SJSA1 (cell line): ENCODE measurements around the gene ABLIM2. TPM values are rescaled to one million over a fixed set of nuclear protein-coding genes. Genes with fewer than 3 reads are reported as not detected.

ENCODE experiments used
- DNase-seq, 2 experiments: peaks; one replicate each; pipeline ENCODE4 v3.0.0-alpha.2; 2015 to 2020; ENCODE audit warnings: low spot score in 2 of 2, low read depth in 1 of 2
- H3K27ac ChIP-seq: fragments of 250-450 bp; sonication (Bioruptor Pico); 2 replicates; pipeline ENCODE4 v1.5.1; 2020; ENCODE audit warnings: mild to moderate bottlenecking, moderate library complexity
- H3K27me3 ChIP-seq: fragments of 250-450 bp; sonication (Bioruptor Pico); replicated peaks from 2 replicates; pipeline ENCODE4 v1.5.1; 2020; ENCODE audit warnings: mild to moderate bottlenecking, moderate library complexity
- H3K36me3 ChIP-seq: fragments of 250-450 bp; sonication (Bioruptor Pico); 2 replicates; pipeline ENCODE4 v1.5.1; 2020; ENCODE audit warnings: mild to moderate bottlenecking
- H3K4me1 ChIP-seq: fragments of 250-450 bp; sonication (Bioruptor Pico); replicated peaks from 2 replicates; pipeline ENCODE4 v1.6.1; 2021; ENCODE audit warnings: mild to moderate bottlenecking
- H3K4me3 ChIP-seq: fragments of 250-450 bp; sonication (Bioruptor Pico); 2 replicates; pipeline ENCODE4 v1.5.1; 2020; ENCODE audit warnings: mild to moderate bottlenecking
- H3K9me3 ChIP-seq: fragments of 250-450 bp; sonication (Bioruptor Pico); replicated peaks from 2 replicates; pipeline ENCODE4 v1.5.1; 2020; ENCODE audit warnings: mild to moderate bottlenecking
- total RNA-seq: library from RNA; depleted of rRNA; stranded (reverse); fragments of >200 nt; shearing (Covaris generic); gene quantifications from 2 replicates; pipeline ENCODE4 v1.2.3, GENCODE V29; 2014

ABLIM2 gene
- total RNA-seq, 1 experiment from 2014 or later: 0.13 TPM

DNA sequence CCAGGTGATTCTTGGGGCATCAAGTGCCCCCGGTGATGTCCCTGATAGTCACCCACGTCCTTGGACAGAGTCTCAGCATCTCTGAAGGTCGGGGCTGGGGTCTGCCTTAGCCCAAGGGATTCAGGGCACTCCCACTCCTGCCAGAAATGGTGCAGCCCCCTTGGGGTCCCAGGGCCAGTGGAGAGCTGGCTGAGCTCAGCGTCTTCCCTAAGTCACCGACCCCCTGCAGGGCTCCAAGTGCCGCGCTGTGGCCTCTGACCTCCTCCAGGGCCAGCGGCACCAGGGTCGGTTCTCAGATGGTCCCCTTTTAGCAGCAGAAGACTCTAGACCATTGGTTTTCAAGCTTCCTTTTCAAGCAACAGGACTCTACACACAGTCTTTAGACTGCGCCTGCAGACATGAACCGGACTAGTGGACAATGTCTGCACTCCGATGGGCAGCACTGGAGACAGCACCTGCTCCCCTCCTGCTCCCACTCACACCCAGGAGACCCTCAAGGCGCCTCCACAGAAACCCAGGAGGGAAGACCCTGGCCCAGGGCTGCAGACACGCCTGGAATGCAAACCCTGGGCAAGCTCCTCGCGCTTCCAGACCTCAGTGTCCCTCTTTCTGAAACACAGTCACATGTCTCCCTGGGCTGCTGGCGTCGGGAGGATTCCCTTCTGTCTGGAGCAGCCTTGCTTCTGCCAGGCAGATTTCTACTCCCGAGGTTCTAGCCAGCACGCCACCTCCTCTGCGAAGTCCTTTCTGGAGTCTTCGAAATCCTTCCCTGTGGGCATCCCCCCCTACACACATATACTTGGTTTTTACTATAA is 53.9 kb downstream of the ABLIM2 start:
- peaks cover 64% of the 10 kb centered on the region for H3K27me3 ChIP-seq
- H3K27ac ChIP-seq: no peak overlapping the region
- H3K4me3 ChIP-seq: no peak overlapping the region
- no peaks in the 10 kb centered on the region for H3K9me3 ChIP-seq
- no peaks in the 10 kb centered on the region for H3K4me1 ChIP-seq
- no peak for DNase-seq
- H3K36me3 ChIP-seq: no peaks in the 10 kb centered on the region

DNA sequence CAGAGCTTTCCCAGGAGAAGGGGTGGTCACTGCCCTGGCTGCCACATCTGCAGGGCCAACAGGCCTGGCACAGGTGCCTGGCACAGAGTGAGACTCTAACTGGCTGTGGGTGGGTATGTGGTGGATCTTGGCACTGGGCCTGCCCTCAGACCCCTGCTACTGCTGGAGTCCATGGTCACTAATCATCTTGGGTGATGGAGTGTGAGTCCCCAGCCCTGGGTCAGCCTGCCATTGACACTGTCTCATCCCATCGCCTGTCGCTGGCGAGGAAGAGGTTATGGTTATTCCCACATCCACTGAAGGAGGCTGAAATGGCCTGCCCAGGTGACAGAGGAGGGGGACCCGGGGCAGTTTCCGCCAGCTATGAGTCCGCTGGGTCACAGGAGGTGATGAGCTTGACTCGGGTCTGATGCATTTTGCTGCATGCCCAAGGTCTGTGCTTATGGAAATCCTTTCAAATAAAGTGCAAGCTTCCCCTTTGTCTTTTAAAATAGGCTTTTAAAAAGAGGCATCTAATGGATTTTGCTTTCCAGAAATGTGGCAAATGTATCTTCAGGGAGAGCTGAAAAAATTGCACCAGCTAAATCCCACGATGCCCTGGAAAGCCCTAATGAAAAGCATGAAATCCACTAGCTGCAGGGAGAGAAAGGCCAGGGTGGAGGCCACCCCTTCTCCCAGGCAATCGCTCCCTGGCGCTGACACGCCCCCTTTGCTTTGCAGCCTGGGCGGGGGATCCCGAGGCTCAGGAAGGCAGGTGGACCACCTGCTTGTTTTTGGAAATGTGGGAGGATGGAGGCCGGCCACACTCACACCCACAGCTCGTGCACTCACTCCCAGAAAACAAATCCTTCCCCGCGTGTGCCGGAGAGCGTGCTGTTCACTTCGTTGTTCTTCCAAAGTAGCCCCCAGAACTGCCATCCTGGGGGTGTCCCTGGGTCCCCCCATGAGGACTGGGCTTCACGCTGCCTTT is 54.9 kb downstream of the ABLIM2 start:
- Histone ChIP-seq H3K36me3 (no peaks in the 10 kb centered on the region), H3K27me3 (peaks cover 64% of the 10 kb centered on the region), H3K4me3 (no peak overlapping the region), H3K27ac (no peak overlapping the region), H3K9me3 (no peaks in the 10 kb centered on the region), H3K4me1 (no peaks in the 10 kb centered on the region)
- DNase-seq: no peak

DNA sequence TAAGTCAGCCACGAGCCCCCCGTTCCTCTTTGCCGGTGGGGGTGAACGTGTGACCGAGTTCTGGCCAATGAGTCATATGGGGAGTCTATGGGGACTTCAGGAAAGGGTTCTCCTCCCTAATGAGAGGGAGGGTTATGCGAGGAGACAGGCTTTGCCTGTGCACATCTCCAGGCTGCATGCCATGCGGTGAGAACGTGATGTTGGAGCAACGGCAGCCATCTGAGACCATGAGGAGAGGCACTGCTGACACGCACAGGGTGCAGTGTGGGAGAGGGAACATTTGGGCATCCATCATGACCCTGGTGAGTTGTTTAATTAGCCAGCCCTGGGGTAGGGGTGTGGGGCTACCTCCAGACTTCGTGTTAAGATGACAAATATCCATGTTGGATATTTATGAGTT is 55.8 kb downstream of the ABLIM2 start:
- Histone ChIP-seq H3K4me1 (no peaks in the 10 kb centered on the region), H3K27ac (no peak overlapping the region), H3K9me3 (no peaks in the 10 kb centered on the region), H3K36me3 (no peaks in the 10 kb centered on the region), H3K27me3 (peaks cover 58% of the 10 kb centered on the region), H3K4me3 (no peak overlapping the region)
- no peak for DNase-seq

DNA sequence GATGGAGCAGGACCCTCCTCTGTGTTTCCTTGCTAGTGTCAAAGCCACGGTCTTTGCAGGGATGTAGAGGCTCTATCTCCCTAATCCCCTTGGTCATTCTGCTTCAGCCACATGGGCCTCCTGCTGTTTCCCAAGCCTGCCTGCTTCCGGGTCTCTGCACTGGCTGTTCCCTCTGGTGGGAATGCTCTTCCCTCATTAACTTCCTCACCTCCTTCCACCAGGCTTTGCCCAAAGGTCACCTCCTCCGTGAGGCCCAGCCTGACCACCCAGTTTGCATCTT is 56.6 kb downstream of the ABLIM2 start:
- Histone ChIP-seq H3K4me1 (no peaks in the 10 kb centered on the region), H3K27ac (no peak overlapping the region), H3K36me3 (no peaks in the 10 kb centered on the region), H3K4me3 (no peak overlapping the region), H3K27me3 (peaks cover 50% of the 10 kb centered on the region), H3K9me3 (no peaks in the 10 kb centered on the region)
- DNase-seq: no peak

DNA sequence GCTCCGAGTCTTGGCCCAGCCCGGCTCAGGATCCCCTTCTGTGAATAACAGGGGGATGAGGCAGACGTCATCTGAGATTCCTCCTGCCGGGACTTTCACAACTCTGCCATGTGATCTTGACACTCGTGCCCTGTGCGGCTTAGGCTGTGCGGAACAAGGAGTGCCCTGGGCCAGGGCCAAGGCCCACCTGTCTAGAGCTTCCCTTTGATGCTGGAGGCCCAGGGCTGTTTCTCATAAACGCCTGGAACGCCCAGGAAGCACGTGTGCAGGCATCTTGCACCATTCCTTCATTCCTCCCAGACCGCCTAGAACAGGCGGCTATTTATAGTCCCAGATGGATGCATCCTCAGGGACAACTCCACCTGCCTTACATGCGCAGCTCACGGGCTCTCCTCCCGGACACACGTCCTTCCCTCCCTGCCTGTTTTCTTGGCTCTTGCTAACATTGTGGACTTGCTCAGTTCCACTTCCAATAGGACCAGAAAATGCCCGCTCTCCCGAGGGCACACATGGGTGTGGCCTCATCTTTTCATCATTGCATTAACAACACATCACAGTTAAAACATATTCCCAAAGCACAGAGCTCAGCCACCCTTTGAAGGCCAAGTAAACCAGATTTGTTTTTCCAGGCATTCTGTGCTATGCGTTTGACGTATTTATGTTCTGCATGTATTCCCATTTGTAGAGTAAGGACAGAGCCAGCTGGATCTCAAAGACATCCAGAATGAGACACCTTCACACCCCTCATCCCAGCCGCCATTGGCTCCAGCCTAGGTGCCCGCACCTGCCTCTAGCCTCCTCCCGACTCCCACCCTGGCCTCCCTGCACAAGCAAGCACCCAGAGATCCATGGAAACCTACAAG is 57.2 kb downstream of the ABLIM2 start:
- no peaks in the 10 kb centered on the region for H3K9me3 ChIP-seq
- DNase-seq: no peak
- H3K27ac ChIP-seq: no peak overlapping the region
- peaks cover 46% of the 10 kb centered on the region for H3K27me3 ChIP-seq
- no peaks in the 10 kb centered on the region for H3K36me3 ChIP-seq
- no peak overlapping the region for H3K4me3 ChIP-seq
- no peaks in the 10 kb centered on the region for H3K4me1 ChIP-seq

DNA sequence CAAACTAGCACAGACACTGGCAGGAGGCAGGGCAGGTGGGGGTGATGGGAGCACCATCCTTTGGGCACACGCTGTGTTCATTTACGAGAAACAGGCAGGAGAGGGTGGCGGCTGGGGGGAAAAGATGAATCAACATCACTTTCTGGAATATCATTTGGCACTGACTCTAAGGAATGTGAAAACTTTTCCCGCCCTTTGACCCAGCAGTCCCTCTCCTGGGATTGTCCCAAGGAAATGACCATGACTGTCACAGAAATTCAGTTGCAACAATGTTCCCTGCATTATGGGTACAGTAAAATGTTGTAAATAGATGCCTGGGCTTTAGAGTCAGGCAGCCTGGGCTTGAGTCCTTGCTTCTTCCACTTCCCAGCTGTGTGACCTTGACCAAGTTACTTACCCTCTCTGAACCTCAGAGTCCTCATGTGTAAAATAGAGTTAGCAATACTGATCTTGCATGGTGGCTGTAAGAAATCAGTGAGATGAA is 58.6 kb downstream of the ABLIM2 start:
- H3K27me3 ChIP-seq: peaks cover 36% of the 10 kb centered on the region
- no peak overlapping the region for H3K27ac ChIP-seq

DNA sequence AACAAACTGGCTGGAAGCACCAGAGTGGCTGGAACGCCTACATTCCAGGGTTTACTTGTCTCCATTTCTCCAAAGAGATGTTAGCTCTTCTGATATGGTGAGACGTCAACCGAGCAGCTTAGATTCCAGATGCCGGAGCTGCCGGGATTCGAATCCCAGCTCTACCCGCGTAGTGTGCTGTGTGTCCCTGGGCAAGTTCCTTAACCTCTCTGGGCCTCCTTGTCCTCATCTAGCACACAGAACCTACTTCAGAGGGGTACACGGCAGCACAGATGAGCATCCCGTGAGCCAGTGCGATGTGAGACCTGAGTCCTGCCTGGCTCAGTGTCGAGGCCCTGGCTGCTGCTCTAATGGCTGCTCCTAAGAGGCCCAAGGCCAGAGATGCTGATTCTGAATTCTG is 60.1 kb downstream of the ABLIM2 start:
- Histone ChIP-seq H3K4me3 (no peak overlapping the region), H3K27ac (no peak overlapping the region), H3K36me3 (no peaks in the 10 kb centered on the region), H3K4me1 (no peaks in the 10 kb centered on the region), H3K9me3 (peaks cover 4% of the 10 kb centered on the region; the same call in 1 of the 2 replicates), H3K27me3 (peaks cover 28% of the 10 kb centered on the region)
- DNase-seq: no peak

More for the DNA sequence above, 58.6 kb downstream of the ABLIM2 start:
- Histone ChIP-seq H3K4me3 (no peak overlapping the region), H3K36me3 (no peaks in the 10 kb centered on the region), H3K4me1 (no peaks in the 10 kb centered on the region), H3K9me3 (no peaks in the 10 kb centered on the region)
- no peak for DNase-seq

DNA sequence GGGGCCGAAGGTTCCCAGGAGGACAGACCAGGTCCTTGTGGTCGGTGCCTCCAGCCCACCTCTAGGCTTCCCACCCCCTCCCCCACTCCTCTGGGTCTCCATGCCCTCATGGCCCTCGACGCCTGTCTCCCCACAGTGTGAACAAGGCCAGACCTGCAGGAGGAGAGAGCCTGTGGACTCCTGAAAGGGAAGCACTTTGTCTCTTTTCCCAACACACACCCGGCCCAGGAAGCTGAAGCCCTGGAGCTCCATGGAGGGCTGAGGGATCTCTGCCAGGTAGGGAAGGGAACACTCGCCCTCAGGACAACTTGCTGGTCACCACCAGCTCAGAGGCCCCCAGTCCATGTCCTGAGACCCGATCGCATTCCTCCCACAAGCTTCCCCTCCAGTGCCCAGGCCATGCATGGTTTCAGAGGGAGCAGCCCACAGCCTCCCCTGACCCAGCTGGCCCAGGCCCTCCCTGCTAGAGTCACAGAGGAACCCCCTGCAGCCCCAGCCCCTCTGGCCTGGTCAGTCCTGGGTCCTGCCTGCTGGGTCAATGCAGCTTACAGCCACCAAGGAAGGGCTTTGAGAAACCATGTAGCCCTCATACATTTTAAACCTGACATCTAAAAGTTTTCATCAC is 60.8 kb downstream of the ABLIM2 start:
- no peak overlapping the region for H3K4me3 ChIP-seq
- peaks cover 24% of the 10 kb centered on the region for H3K27me3 ChIP-seq
- no peaks in the 10 kb centered on the region for H3K4me1 ChIP-seq
- peaks cover 8% of the 10 kb centered on the region for H3K9me3 ChIP-seq
- no peaks in the 10 kb centered on the region for H3K36me3 ChIP-seq
- no peak for DNase-seq
- H3K27ac ChIP-seq: no peak overlapping the region

DNA sequence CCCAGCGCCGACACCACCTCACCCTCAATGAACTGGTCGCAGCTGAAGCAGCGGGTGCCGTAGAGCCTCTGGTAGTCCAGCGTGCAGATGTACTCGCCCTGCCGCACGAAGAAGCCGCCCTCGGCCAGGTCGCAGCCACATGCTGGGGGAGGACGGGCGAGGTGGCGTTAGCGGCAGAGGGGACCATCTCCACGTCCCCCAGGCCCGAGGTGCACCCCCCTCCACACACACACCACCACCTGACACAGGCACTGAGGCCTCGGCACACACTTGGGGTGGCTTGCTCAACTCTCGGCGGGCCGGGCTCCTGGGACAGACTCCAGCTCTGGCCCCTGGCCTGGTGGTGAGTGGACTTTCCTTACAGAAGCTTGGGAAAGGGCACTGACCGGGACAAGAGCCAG is 61.5 kb downstream of the ABLIM2 start:
- peaks cover 8% of the 10 kb centered on the region for H3K9me3 ChIP-seq
- DNase-seq: no peak
- H3K36me3 ChIP-seq: no peaks in the 10 kb centered on the region
- no peaks in the 10 kb centered on the region for H3K4me1 ChIP-seq
- H3K27me3 ChIP-seq: peaks cover 18% of the 10 kb centered on the region
- H3K4me3 ChIP-seq: no peak overlapping the region
- H3K27ac ChIP-seq: no peak overlapping the region

DNA sequence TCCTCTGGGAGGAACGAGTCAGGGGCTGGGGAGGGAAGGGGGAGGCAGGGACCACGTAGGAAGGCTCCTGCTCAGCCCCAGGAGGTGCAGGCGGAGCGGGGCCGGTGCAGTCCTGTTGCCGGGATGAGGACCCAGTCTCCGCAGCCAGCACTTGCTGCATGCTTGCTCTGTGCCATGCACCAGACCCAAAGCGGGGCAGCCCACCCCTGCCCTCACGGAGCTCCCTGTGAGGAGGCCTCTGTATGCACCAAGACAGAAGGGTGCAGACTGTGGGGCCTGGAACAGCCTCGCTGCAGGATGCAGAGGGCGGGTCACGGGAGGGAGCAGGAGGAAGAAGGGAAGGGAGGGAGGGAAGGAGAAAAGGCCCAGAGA is 61.9 kb downstream of the ABLIM2 start:
- Histone ChIP-seq H3K36me3 (no peaks in the 10 kb centered on the region), H3K4me3 (no peak overlapping the region), H3K27me3 (peaks cover 14% of the 10 kb centered on the region), H3K4me1 (no peaks in the 10 kb centered on the region), H3K27ac (no peak overlapping the region), H3K9me3 (peaks cover 8% of the 10 kb centered on the region)
- no peak for DNase-seq

DNA sequence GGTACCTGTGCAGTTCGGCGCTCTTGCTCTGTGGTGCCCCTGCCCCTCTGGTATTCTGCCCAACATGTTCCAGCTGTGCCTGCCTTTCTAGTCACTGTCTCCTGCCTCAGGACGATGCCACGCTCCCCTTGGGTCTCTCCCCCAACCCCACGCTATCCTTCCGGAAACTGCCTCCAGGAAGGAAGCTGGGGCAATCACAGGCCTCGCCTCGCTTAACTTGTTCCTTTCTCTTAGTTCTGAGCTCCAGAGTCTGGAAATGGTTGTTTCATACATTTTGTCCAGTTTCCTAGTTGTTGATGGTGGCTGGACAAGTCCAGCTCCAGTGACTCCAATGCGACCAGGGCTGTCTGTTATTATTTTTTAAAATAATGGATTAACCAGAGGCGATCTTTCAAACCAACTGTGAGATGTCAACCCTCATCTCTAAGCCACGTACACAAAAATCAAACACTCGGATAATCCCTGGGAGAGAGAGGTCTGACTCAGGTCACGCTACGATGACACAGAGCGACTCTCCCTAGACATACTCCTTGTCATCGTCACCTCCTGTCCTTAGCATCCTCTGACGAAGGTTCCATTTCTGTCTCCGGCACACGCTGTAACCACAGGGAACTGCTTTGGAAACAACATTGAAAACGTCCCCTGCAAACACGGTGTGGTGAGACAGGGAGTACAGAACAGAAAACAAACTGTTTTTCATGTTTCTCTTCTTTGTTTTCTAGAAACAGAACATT is 62.5 kb downstream of the ABLIM2 start:
- H3K36me3 ChIP-seq: no peaks in the 10 kb centered on the region
- peaks cover 8% of the 10 kb centered on the region for H3K9me3 ChIP-seq
- H3K4me3 ChIP-seq: no peak overlapping the region
- H3K27me3 ChIP-seq: peaks cover 8% of the 10 kb centered on the region; the same call in 1 of the 2 replicates
- no peaks in the 10 kb centered on the region for H3K4me1 ChIP-seq
- DNase-seq: no peak
- no peak overlapping the region for H3K27ac ChIP-seq

DNA sequence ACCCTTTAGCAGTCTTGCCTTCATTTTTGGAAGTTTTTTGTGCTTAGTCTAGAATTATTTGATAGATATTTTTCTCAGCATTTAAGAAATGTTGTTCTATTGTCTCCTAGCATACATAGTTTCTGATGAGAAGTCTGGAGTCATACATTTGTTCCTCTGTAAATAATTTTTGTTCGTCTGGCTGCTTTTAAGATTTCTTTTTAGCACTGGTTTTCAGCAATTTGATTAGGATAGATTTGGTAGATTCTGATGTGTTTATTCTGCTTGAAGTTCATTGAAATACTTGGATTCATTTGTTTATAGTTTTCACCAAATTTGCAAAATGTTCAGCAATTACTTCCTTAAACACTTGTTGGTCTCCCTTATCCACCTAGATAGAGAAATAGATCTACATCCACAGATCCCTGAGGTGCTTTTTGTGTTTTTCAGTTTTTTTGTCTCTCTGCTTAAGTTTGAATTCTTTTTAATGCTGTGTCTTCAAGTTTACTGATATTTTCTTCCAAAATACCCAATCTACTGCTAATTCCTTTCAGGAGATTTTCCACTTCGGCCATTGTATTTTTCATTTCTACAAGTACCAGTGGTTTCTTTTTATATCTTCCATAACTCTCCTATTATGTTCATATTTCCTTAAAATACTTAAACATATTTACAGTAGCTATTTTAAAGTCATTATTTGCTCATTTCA is 64.9 kb downstream of the ABLIM2 start:
- H3K36me3 ChIP-seq: no peaks in the 10 kb centered on the region
- H3K9me3 ChIP-seq: peaks cover 8% of the 10 kb centered on the region
- H3K27ac ChIP-seq: no peak overlapping the region
- no peaks in the 10 kb centered on the region for H3K4me1 ChIP-seq
- no peak overlapping the region for H3K4me3 ChIP-seq
- H3K27me3 ChIP-seq: no peaks in the 10 kb centered on the region; the same call in 1 of the 2 replicates
- no peak for DNase-seq
